ENCODE measurements around the gene DAPK1. TPM values are rescaled to one million over a fixed set of nuclear protein-coding genes. Genes with fewer than 3 reads are reported as not detected.

Gene DAPK1
- total RNA-seq, 1 donor from 2014 or later: 24.6 TPM

DNA sequence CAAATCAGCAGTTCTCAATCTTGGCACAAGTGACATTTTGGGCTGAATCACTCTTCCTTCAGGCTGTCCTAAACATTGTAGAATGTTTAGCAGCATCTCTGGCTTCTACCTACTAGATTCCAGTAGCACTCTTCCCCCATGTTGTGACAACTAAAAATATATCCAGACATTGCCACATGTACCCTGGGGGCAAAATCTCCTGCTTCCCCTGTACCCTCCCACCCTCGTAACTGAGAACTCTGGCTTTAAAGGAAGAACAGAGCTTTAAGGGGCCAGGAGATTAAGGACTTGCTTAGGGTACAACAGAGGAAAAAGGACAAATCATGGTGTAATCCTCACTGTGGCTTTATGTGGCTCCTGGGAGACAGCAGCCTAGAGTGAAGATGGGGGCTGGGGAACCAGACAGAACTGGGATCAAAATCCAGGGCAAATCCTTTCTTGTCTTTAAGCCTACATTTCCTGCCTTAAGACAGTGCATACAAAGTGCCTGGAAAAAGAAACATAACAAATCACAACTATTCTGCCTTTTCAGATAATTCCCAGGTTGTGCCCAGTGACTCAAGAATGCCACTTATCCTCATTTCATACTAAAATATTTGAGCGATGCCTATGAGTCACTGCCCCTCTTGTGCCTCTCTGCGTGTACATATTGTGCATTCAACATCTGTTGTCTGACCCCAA, 109.3 kb downstream of the DAPK1 start:
- no peaks in the 10 kb centered on the region for H3K9me3 ChIP-seq
- intact Hi-C loops (cut with DNase I): no loop called here

DNA sequence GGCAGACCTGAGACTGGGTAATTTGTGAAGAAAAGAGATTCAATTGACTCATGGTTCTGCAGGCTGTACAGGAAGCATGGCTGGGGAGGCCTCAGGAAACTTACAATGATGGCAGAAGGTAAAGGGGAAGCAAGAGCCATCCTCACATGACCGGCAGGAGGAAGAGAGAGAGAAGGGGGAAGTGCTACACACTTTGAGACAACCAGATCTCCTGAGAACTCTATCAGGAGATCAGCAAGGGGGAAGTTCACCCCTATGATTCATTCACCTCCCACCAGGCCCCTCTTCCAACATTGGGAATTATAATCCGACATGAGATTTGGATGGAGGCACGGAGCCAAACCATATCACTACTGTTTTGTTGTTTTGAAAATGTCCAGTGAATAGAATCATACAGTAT, 110.2 kb downstream of the DAPK1 start:
- H3K4me3 ChIP-seq: no peak overlapping the region
- no peak overlapping the region for H3K27ac ChIP-seq
- TF ChIP-seq, protein P1, sequence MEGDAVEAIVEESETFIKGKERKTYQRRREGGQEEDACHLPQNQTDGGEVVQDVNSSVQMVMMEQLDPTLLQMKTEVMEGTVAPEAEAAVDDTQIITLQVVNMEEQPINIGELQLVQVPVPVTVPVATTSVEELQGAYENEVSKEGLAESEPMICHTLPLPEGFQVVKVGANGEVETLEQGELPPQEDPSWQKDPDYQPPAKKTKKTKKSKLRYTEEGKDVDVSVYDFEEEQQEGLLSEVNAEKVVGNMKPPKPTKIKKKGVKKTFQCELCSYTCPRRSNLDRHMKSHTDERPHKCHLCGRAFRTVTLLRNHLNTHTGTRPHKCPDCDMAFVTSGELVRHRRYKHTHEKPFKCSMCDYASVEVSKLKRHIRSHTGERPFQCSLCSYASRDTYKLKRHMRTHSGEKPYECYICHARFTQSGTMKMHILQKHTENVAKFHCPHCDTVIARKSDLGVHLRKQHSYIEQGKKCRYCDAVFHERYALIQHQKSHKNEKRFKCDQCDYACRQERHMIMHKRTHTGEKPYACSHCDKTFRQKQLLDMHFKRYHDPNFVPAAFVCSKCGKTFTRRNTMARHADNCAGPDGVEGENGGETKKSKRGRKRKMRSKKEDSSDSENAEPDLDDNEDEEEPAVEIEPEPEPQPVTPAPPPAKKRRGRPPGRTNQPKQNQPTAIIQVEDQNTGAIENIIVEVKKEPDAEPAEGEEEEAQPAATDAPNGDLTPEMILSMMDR (IDR thresholded peaks at IDR 0.05): no peak
- TF ChIP-seq POLR2A (IDR thresholded peaks at IDR 0.05): no peak
- no peak for TF ChIP-seq POLR2AphosphoS5 (IDR thresholded peaks at IDR 0.05; ENCODE audit: insufficient read depth in 1 of 2, low read depth in 1 of 2)
- DNase-seq (ENCODE audit: extremely low spot score in 2 of 2): no peak
- H3K4me1 ChIP-seq: no peaks in the 10 kb centered on the region
- H3K36me3 ChIP-seq: no peaks in the 10 kb centered on the region
- no peaks in the 10 kb centered on the region for H3K27me3 ChIP-seq
- no peaks in the 10 kb centered on the region for H3K9me3 ChIP-seq
- intact Hi-C loops (cut with DNase I): no loop called here

More for the DNA sequence above, 109.3 kb downstream of the DAPK1 start:
- no peaks in the 10 kb centered on the region for H3K36me3 ChIP-seq
- no peak for DNase-seq (ENCODE audit: extremely low spot score in 2 of 2)
- no peaks in the 10 kb centered on the region for H3K27me3 ChIP-seq
- no peaks in the 10 kb centered on the region for H3K4me1 ChIP-seq
- TF ChIP-seq POLR2A (IDR thresholded peaks at IDR 0.05) (no peak), POLR2AphosphoS5 (IDR thresholded peaks at IDR 0.05; ENCODE audit: insufficient read depth in 1 of 2, low read depth in 1 of 2) (no peak)
- TF ChIP-seq, protein P1 (IDR thresholded peaks at IDR 0.05): no peak
- H3K4me3 ChIP-seq: no peak overlapping the region
- H3K27ac ChIP-seq: no peak overlapping the region

DNA sequence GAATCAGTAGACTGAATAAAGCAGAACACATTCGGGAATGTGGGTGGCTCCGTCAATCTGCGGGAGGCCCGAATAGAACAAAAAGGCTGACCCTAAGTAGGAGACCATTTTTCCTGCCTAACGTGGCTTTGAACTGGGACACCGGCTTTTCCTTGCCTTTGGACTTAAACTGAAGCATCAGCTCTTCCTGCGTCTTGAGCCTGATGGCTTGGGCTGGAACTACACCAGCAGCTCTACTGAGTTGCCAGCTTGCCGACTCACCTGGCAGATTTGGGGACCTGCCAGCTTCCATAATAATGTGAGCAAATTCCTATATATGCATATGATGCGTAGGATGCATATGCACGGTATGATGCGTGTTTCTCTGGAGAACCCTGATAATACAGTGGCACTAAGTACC, 111.3 kb downstream of the DAPK1 start:
- intact Hi-C loops (cut with DNase I): no loop called here
- no peaks in the 10 kb centered on the region for H3K9me3 ChIP-seq
- H3K27me3 ChIP-seq: no peaks in the 10 kb centered on the region
- H3K4me1 ChIP-seq: no peaks in the 10 kb centered on the region
- TF ChIP-seq, protein P1 (IDR thresholded peaks at IDR 0.05): no peak
- no peak for TF ChIP-seq POLR2AphosphoS5 (IDR thresholded peaks at IDR 0.05; ENCODE audit: insufficient read depth in 1 of 2, low read depth in 1 of 2)
- no peak for TF ChIP-seq POLR2A (IDR thresholded peaks at IDR 0.05)
- H3K27ac ChIP-seq: no peak overlapping the region
- DNase-seq (ENCODE audit: extremely low spot score in 2 of 2): no peak
- no peaks in the 10 kb centered on the region for H3K36me3 ChIP-seq
- no peak overlapping the region for H3K4me3 ChIP-seq

DNA sequence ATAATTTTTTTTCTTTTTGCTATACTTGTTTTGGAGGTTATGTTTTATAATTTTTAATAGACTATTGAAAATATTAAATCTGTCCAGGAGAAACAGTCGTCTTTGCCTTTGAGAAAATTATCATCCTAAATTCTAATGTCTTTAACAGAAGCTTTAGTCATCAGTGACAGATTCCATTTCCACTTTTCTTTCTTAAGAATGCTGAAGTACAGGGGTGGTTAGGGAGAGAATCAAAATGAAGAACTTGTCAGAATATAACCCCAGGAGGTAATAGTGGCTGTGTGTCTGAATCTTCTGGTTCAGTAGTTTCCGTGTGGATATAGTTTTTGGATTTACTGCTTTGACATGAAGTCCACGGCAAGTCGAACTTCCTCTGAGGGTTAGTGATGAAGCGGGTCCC, 111.8 kb downstream of the DAPK1 start:
- intact Hi-C loops (cut with DNase I): no loop called here
- Histone ChIP-seq H3K27ac (no peak overlapping the region), H3K36me3 (no peaks in the 10 kb centered on the region), H3K4me1 (no peaks in the 10 kb centered on the region), H3K4me3 (no peak overlapping the region), H3K9me3 (no peaks in the 10 kb centered on the region), H3K27me3 (no peaks in the 10 kb centered on the region)
- DNase-seq (ENCODE audit: extremely low spot score in 2 of 2): no peak
- TF ChIP-seq, protein P1 (IDR thresholded peaks at IDR 0.05): no peak
- TF ChIP-seq POLR2A (IDR thresholded peaks at IDR 0.05): no peak
- TF ChIP-seq POLR2AphosphoS5 (IDR thresholded peaks at IDR 0.05; ENCODE audit: insufficient read depth in 1 of 2, low read depth in 1 of 2): no peak

Measured in vagina (tissue), 2 donors.